Measurements from ENCODE around the gene MS4A13. TPM values are rescaled to one million over a fixed set of nuclear protein-coding genes. Genes with fewer than 3 reads are reported as not detected.

Gene MS4A13
- not detected for total RNA-seq

GRCh38 chr11:60515144-60515855, at the start of gene MS4A13:
Gene MS4A13 (plus strand): TSS chr11:60515392. CDS start chr11:60518084, 2,692 bp downstream.

GRCh38 chr11:60492488-60493009, 22.6 kb upstream of the MS4A13 start, which contains the start of gene MS4A12:
Gene MS4A12 (plus strand): TSS chr11:60492778. CDS start chr11:60497319, 4,541 bp downstream.

Other genes with a start within 250 kb of the MS4A13 start
- gene MS4A4A, start 234.7 kb upstream of the MS4A13 start, total RNA-seq: 7.9 TPM
- gene MS4A6E, start 188.1 kb upstream of the MS4A13 start, total RNA-seq: not detected
- gene MS4A7, start 136.9 kb upstream of the MS4A13 start, total RNA-seq: 13.0 TPM
- gene MS4A14, start 118.9 kb upstream of the MS4A13 start, total RNA-seq: not detected
- gene MS4A5, start 85.8 kb upstream of the MS4A13 start, total RNA-seq: not detected
- gene MS4A1, start 59.5 kb upstream of the MS4A13 start, total RNA-seq: 1.3 TPM
- gene MS4A12, start 22.6 kb upstream of the MS4A13 start, total RNA-seq: not detected
- 0.29 TPM for gene MS4A8, start 184.2 kb downstream of the MS4A13 start, total RNA-seq
- not detected for gene MS4A18, start 209.3 kb downstream of the MS4A13 start, total RNA-seq
- not detected for gene MS4A15, start 241.5 kb downstream of the MS4A13 start, total RNA-seq